GM23338 (cell line): ENCODE results near the gene CT47C1.

ENCODE experiments used
- CREB1 ChIP-seq: fragments of 250-450 bp; sonication (Bioruptor Pico); IDR thresholded peaks from 2 replicates; pipeline ENCODE4 v1.5.0; 2020; ENCODE audit warnings: low read depth, mild to moderate bottlenecking, moderate library complexity
- ETS1 ChIP-seq: IDR thresholded peaks from 2 replicates; pipeline ENCODE4 v1.6.1; 2016; ENCODE audit warnings: antibody characterized with exemption
- EZH2 ChIP-seq: fragments of 200-600 bp; sonication (generic); IDR thresholded peaks from one replicate; pipeline ENCODE4 v1.8.0; 2017; ENCODE audit warnings: antibody characterized with exemption, mild to moderate bottlenecking, low read depth; ENCODE audit not compliant: unreplicated experiment
- EZH2phosphoT487 ChIP-seq: fragments of 200-600 bp; sonication (generic); IDR thresholded peaks from one replicate; pipeline ENCODE4 v1.8.1; 2018; ENCODE audit warnings: antibody characterized with exemption; ENCODE audit not compliant: unreplicated experiment
- JUNB ChIP-seq: IDR thresholded peaks from one replicate; pipeline ENCODE4 v1.6.1; 2016; ENCODE audit warnings: antibody characterized with exemption; ENCODE audit not compliant: unreplicated experiment
- NANOG ChIP-seq: IDR thresholded peaks from 2 replicates; pipeline ENCODE4 v1.6.1; 2016; ENCODE audit warnings: antibody characterized with exemption, borderline replicate concordance
- POLR2AphosphoS5 ChIP-seq: IDR thresholded peaks from 2 replicates; pipeline ENCODE4 v1.6.1; 2016; ENCODE audit warnings: antibody characterized with exemption, low read depth
- STAT1 ChIP-seq: IDR thresholded peaks from one replicate; pipeline ENCODE4 v1.6.1; 2016; ENCODE audit warnings: antibody characterized with exemption; ENCODE audit not compliant: unreplicated experiment
- ZNF114 ChIP-seq: fragments of 250-450 bp; sonication (Bioruptor Pico); IDR thresholded peaks from 2 replicates; pipeline ENCODE4 v1.5.0; 2020; ENCODE audit warnings: mild to moderate bottlenecking, moderate library complexity
- TF ChIP-seq, protein P1 (sequence below), 2 experiments: fragments of 200-600 bp in 1 of 2; sonication (generic) in 1 of 2; conservative IDR thresholded peaks; 2 replicates each; pipeline versions ENCODE4 v1.5.1 to v1.6.1; 2016 to 2017; ENCODE audit warnings: antibody characterized with exemption in 2 of 2, low read depth in 2 of 2, mild to moderate bottlenecking in 2 of 2, moderate library complexity in 1 of 2
- TF ChIP-seq, protein P2 (sequence below): IDR thresholded peaks from one replicate; pipeline ENCODE4 v1.6.1; 2018; ENCODE audit warnings: antibody characterized with exemption; ENCODE audit not compliant: unreplicated experiment

- TF ChIP-seq EZH2 (no peak), EZH2phosphoT487 (no peak), JUNB (no peak), POLR2AphosphoS5 (no peak), ZNF114 (CRISPR knock-in tag) (no peak), CREB1 (CRISPR knock-in tag) (no peak), NANOG (no peak), ETS1 (no peak), STAT1 (no peak)
- TF ChIP-seq, protein P1, sequence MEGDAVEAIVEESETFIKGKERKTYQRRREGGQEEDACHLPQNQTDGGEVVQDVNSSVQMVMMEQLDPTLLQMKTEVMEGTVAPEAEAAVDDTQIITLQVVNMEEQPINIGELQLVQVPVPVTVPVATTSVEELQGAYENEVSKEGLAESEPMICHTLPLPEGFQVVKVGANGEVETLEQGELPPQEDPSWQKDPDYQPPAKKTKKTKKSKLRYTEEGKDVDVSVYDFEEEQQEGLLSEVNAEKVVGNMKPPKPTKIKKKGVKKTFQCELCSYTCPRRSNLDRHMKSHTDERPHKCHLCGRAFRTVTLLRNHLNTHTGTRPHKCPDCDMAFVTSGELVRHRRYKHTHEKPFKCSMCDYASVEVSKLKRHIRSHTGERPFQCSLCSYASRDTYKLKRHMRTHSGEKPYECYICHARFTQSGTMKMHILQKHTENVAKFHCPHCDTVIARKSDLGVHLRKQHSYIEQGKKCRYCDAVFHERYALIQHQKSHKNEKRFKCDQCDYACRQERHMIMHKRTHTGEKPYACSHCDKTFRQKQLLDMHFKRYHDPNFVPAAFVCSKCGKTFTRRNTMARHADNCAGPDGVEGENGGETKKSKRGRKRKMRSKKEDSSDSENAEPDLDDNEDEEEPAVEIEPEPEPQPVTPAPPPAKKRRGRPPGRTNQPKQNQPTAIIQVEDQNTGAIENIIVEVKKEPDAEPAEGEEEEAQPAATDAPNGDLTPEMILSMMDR (conservative IDR thresholded peaks at IDR 0.05; ENCODE audit: low read depth in 2 of 2), result no peak
- TF ChIP-seq, protein P2, sequence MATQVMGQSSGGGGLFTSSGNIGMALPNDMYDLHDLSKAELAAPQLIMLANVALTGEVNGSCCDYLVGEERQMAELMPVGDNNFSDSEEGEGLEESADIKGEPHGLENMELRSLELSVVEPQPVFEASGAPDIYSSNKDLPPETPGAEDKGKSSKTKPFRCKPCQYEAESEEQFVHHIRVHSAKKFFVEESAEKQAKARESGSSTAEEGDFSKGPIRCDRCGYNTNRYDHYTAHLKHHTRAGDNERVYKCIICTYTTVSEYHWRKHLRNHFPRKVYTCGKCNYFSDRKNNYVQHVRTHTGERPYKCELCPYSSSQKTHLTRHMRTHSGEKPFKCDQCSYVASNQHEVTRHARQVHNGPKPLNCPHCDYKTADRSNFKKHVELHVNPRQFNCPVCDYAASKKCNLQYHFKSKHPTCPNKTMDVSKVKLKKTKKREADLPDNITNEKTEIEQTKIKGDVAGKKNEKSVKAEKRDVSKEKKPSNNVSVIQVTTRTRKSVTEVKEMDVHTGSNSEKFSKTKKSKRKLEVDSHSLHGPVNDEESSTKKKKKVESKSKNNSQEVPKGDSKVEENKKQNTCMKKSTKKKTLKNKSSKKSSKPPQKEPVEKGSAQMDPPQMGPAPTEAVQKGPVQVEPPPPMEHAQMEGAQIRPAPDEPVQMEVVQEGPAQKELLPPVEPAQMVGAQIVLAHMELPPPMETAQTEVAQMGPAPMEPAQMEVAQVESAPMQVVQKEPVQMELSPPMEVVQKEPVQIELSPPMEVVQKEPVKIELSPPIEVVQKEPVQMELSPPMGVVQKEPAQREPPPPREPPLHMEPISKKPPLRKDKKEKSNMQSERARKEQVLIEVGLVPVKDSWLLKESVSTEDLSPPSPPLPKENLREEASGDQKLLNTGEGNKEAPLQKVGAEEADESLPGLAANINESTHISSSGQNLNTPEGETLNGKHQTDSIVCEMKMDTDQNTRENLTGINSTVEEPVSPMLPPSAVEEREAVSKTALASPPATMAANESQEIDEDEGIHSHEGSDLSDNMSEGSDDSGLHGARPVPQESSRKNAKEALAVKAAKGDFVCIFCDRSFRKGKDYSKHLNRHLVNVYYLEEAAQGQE, result no peak
Observed at GRCh38 chrX:119090627-119091026, 17.8 kb downstream of the CT47C1 start.
